ENCODE measurements around the gene TMPRSS3. TPM values are rescaled to one million over a fixed set of nuclear protein-coding genes. Genes with fewer than 3 reads are reported as not detected.

Gene TMPRSS3
- total RNA-seq, 3 donors from 2014 or later = 9.2 to 27.2 TPM; not detected in 1

- H3K4me3 ChIP-seq = no peak overlapping the region
- DNase-seq (ENCODE audit: low spot score in 2 of 2) = no peak
- intact Hi-C loops (cut with DNase I; ENCODE audit: low total_unique reads) = loop anchor here (5.0 kb wide), 1 partner anchor 443 kb away; no protein-coding TSS in a partner anchor
Measured at GRCh38 chr21:42429856-42430255, 34.0 kb upstream of the TMPRSS3 start.

DNA sequence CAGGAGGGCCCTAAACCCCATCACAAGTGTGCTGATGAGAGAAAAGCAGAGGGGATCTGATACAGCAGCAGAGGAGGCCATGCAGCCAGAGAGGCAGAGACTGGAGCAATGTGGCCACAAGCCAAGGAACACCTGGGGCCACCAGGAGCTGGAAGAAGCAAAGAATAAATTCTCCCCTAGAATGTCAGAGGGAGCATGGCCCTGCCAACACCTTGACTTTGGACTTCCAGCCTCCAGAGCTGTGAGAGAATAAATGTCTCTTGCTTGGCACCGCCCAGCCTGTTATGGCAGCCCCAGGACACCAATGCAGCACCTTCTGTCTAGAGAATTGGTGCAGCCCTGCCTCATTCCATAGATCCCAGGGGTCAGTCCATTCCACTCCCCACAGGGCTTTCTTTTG lies 33.2 kb upstream of the TMPRSS3 start:
- TF ChIP-seq, protein P1, sequence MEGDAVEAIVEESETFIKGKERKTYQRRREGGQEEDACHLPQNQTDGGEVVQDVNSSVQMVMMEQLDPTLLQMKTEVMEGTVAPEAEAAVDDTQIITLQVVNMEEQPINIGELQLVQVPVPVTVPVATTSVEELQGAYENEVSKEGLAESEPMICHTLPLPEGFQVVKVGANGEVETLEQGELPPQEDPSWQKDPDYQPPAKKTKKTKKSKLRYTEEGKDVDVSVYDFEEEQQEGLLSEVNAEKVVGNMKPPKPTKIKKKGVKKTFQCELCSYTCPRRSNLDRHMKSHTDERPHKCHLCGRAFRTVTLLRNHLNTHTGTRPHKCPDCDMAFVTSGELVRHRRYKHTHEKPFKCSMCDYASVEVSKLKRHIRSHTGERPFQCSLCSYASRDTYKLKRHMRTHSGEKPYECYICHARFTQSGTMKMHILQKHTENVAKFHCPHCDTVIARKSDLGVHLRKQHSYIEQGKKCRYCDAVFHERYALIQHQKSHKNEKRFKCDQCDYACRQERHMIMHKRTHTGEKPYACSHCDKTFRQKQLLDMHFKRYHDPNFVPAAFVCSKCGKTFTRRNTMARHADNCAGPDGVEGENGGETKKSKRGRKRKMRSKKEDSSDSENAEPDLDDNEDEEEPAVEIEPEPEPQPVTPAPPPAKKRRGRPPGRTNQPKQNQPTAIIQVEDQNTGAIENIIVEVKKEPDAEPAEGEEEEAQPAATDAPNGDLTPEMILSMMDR (IDR thresholded peaks at IDR 0.05) = no peak
- TF ChIP-seq POLR2A (IDR thresholded peaks at IDR 0.05) (no peak), POLR2AphosphoS5 (IDR thresholded peaks at IDR 0.05) (no peak)
- intact Hi-C loops (cut with DNase I; ENCODE audit: low total_unique reads) = no loop called here
- no peak overlapping the region for H3K27ac ChIP-seq
- H3K4me3 ChIP-seq = no peak overlapping the region
- H3K36me3 ChIP-seq = no peaks in the 10 kb centered on the region
- no peaks in the 10 kb centered on the region for H3K4me1 ChIP-seq
- H3K9me3 ChIP-seq = peaks cover 0 to 9% of the 10 kb centered on the region in 2 donors
- DNase-seq (ENCODE audit: low spot score in 2 of 2) = no peak
- peaks cover 3 to 13% of the 10 kb centered on the region in 2 donors for H3K27me3 ChIP-seq

More at GRCh38 chr21:42429856-42430255, 34.0 kb upstream of the TMPRSS3 start:
- H3K27ac ChIP-seq = no peak overlapping the region
- no peak for TF ChIP-seq POLR2A (IDR thresholded peaks at IDR 0.05)
- no peak for TF ChIP-seq POLR2AphosphoS5 (IDR thresholded peaks at IDR 0.05)
- TF ChIP-seq, protein P1 (IDR thresholded peaks at IDR 0.05) = no peak
- peaks cover 3 to 13% of the 10 kb centered on the region in 2 donors for H3K27me3 ChIP-seq
- H3K36me3 ChIP-seq = no peaks in the 10 kb centered on the region
- no peaks in the 10 kb centered on the region for H3K4me1 ChIP-seq
- H3K9me3 ChIP-seq = peaks cover 0 to 9% of the 10 kb centered on the region in 2 donors

- no peaks in the 10 kb centered on the region for H3K4me1 ChIP-seq
- intact Hi-C loops (cut with DNase I; ENCODE audit: low total_unique reads) = no loop called here
- H3K9me3 ChIP-seq = peaks cover 0 to 9% of the 10 kb centered on the region in 2 donors
- H3K4me3 ChIP-seq = no peak overlapping the region
- no peak overlapping the region for H3K27ac ChIP-seq
- TF ChIP-seq POLR2A (IDR thresholded peaks at IDR 0.05) (no peak), POLR2AphosphoS5 (IDR thresholded peaks at IDR 0.05) (no peak)
- DNase-seq (ENCODE audit: low spot score in 2 of 2) = no peak
- H3K36me3 ChIP-seq = no peaks in the 10 kb centered on the region
- H3K27me3 ChIP-seq = peaks cover 3 to 13% of the 10 kb centered on the region in 2 donors
Measured at GRCh38 chr21:42427809-42428419, 32.1 kb upstream of the TMPRSS3 start.

GRCh38 chr21:42426876-42427480 lies 31.1 kb upstream of the TMPRSS3 start:
- Histone ChIP-seq H3K4me3 (no peak overlapping the region), H3K4me1 (no peaks in the 10 kb centered on the region), H3K27me3 (peaks cover 3 to 15% of the 10 kb centered on the region in 2 donors), H3K9me3 (peaks cover 0 to 3% of the 10 kb centered on the region in 2 donors), H3K36me3 (no peaks in the 10 kb centered on the region), H3K27ac (no peak overlapping the region)
- intact Hi-C loops (cut with DNase I; ENCODE audit: low total_unique reads) = no loop called here
- TF ChIP-seq, protein P1 (IDR thresholded peaks at IDR 0.05) = no peak
- TF ChIP-seq POLR2AphosphoS5 (IDR thresholded peaks at IDR 0.05) = no peak
- no peak for TF ChIP-seq POLR2A (IDR thresholded peaks at IDR 0.05)
- DNase-seq (ENCODE audit: low spot score in 2 of 2) = no peak

GRCh38 chr21:42426424-42426823 lies 30.6 kb upstream of the TMPRSS3 start:
- Histone ChIP-seq H3K4me3 (no peak overlapping the region), H3K27ac (no peak overlapping the region), H3K9me3 (no peaks in the 10 kb centered on the region), H3K27me3 (peaks cover 3 to 17% of the 10 kb centered on the region in 2 donors), H3K36me3 (no peaks in the 10 kb centered on the region), H3K4me1 (no peaks in the 10 kb centered on the region)
- no peak for DNase-seq (ENCODE audit: low spot score in 2 of 2)
- TF ChIP-seq POLR2A (IDR thresholded peaks at IDR 0.05) (no peak), POLR2AphosphoS5 (IDR thresholded peaks at IDR 0.05) (no peak)
- TF ChIP-seq, protein P1 (IDR thresholded peaks at IDR 0.05) = no peak
- intact Hi-C loops (cut with DNase I; ENCODE audit: low total_unique reads) = no loop called here
